Measurements from ENCODE around the gene PFDN2. TPM values are rescaled to one million over a fixed set of nuclear protein-coding genes. Genes with fewer than 3 reads are reported as not detected.

PFDN2 gene
- total RNA-seq, 1 experiment from 2014 or later = 34.1 TPM

GRCh38 chr1:161054805-161055204, 63.0 kb downstream of the PFDN2 start:
- DNase-seq = no peak
- Histone ChIP-seq H2AFZ (ENCODE audit: low read length) (no peak overlapping the region), H3K27me3 (ENCODE audit: low read length) (no peaks in the 10 kb centered on the region), H3K9ac (ENCODE audit: low read length) (no peak overlapping the region), H3K4me3 (ENCODE audit: low read length) (no peak overlapping the region), H3K4me1 (ENCODE audit: low read length) (no peaks in the 10 kb centered on the region), H3K9me3 (ENCODE audit: low read length) (no peaks in the 10 kb centered on the region), H4K20me1 (ENCODE audit: insufficient read depth, low read depth, low read length) (no peaks in the 10 kb centered on the region), H3K79me2 (ENCODE audit: low read length) (peaks cover 13% of the 10 kb centered on the region), H3K4me2 (ENCODE audit: low read depth, low read length, poor library complexity, severe bottlenecking) (no peak overlapping the region), H3K27ac (ENCODE audit: low read length) (no peak overlapping the region), H3K9me2 (replicated peaks; ENCODE audit: insufficient read depth, low read length) (no peaks in the 10 kb centered on the region), H3K36me3 (ENCODE audit: insufficient read depth, low read length) (peaks cover 41% of the 10 kb centered on the region; the same call in 1 of the 2 replicates)

DNA sequence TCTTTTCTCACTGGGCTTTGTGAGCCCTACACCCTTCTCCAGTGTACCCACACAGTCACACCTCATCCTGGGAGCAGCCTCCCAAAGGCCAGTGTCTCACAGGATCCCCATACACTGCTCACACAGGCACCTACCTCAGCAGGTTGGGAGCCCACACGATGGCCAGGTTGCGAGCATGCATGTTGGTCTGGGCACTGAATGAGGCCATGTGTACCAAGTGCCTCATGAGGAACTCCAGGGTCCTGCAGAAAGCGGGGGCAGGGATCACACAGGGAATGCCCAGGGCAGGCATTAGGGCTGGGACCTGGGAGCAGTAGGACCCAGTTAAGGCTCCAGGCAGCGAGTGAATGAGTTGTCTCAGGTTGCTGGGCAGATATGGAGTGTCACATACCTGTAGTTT, 63.6 kb downstream of the PFDN2 start:
- Histone ChIP-seq H3K4me3 (ENCODE audit: low read length) (no peak overlapping the region), H3K4me2 (ENCODE audit: low read depth, low read length, poor library complexity, severe bottlenecking) (no peak overlapping the region), H3K9me2 (replicated peaks; ENCODE audit: insufficient read depth, low read length) (no peaks in the 10 kb centered on the region), H3K9me3 (ENCODE audit: low read length) (no peaks in the 10 kb centered on the region), H3K27ac (ENCODE audit: low read length) (no peak overlapping the region), H2AFZ (ENCODE audit: low read length) (no peak overlapping the region), H3K27me3 (ENCODE audit: low read length) (no peaks in the 10 kb centered on the region), H3K9ac (ENCODE audit: low read length) (no peak overlapping the region), H4K20me1 (ENCODE audit: insufficient read depth, low read depth, low read length) (no peaks in the 10 kb centered on the region), H3K4me1 (ENCODE audit: low read length) (no peaks in the 10 kb centered on the region), H3K79me2 (ENCODE audit: low read length) (0 out of 2 replicates have a peak, but pooled peaks cover 8% of the 10 kb centered on the region), H3K36me3 (ENCODE audit: insufficient read depth, low read length) (peaks cover 39% of the 10 kb centered on the region; the same call in 1 of the 2 replicates)
- DNase-seq = no peak

- no peak for DNase-seq
Measured at GRCh38 chr1:161052899-161053298, 64.9 kb downstream of the PFDN2 start.

DNA sequence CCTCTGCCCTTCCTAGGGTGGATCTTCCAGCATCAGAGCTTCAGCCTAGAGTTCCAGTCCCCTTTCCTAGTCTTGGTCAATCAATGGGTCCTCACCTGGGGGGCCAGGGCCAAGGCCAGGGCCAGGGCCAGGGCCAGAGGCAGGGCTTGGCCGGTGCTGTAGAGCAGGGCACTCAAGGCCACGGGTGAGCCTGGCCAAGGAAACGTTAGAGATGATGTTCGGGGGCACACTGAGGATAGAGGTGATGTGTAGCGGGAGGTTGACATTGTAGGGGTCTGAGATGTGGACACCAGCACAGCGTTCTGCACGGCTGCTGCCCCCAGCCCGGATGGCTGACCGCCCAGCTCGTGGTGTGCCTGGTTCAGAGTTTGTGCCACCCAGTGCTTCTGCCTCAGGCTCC, 66.6 kb downstream of the PFDN2 start:
- H3K4me2 ChIP-seq (ENCODE audit: low read depth, low read length, poor library complexity, severe bottlenecking) = no peak overlapping the region
- no peak overlapping the region for H3K27ac ChIP-seq (ENCODE audit: low read length)
- no peak overlapping the region for H3K9ac ChIP-seq (ENCODE audit: low read length)
- no peak overlapping the region for H2AFZ ChIP-seq (ENCODE audit: low read length)
- no peaks in the 10 kb centered on the region for H3K9me2 ChIP-seq (replicated peaks; ENCODE audit: insufficient read depth, low read length)
- H3K27me3 ChIP-seq (ENCODE audit: low read length) = no peaks in the 10 kb centered on the region
- peaks cover 30% of the 10 kb centered on the region; the same call in 1 of the 2 replicates for H3K36me3 ChIP-seq (ENCODE audit: insufficient read depth, low read length)
- 0 out of 2 replicates have a peak, but pooled peaks cover 1% of the 10 kb centered on the region for H3K79me2 ChIP-seq (ENCODE audit: low read length)
- no peaks in the 10 kb centered on the region for H4K20me1 ChIP-seq (ENCODE audit: insufficient read depth, low read depth, low read length)
- peaks cover 23% of the 10 kb centered on the region for H3K4me1 ChIP-seq (ENCODE audit: low read length)
- no peak overlapping the region for H3K4me3 ChIP-seq (ENCODE audit: low read length)
- no peaks in the 10 kb centered on the region for H3K9me3 ChIP-seq (ENCODE audit: low read length)
- no peak for DNase-seq

More at GRCh38 chr1:161052899-161053298, 64.9 kb downstream of the PFDN2 start:
- Histone ChIP-seq H3K27me3 (ENCODE audit: low read length) (no peaks in the 10 kb centered on the region), H3K9ac (ENCODE audit: low read length) (no peak overlapping the region), H3K9me3 (ENCODE audit: low read length) (no peaks in the 10 kb centered on the region), H3K4me1 (ENCODE audit: low read length) (peaks cover 6% of the 10 kb centered on the region), H4K20me1 (ENCODE audit: insufficient read depth, low read depth, low read length) (no peaks in the 10 kb centered on the region), H3K36me3 (ENCODE audit: insufficient read depth, low read length) (peaks cover 39% of the 10 kb centered on the region; the same call in 1 of the 2 replicates), H3K4me2 (ENCODE audit: low read depth, low read length, poor library complexity, severe bottlenecking) (no peak overlapping the region), H3K27ac (ENCODE audit: low read length) (no peak overlapping the region), H3K79me2 (ENCODE audit: low read length) (0 out of 2 replicates have a peak, but pooled peaks cover 8% of the 10 kb centered on the region), H3K4me3 (ENCODE audit: low read length) (no peak overlapping the region), H3K9me2 (replicated peaks; ENCODE audit: insufficient read depth, low read length) (no peaks in the 10 kb centered on the region), H2AFZ (ENCODE audit: low read length) (no peak overlapping the region)

Small RNAs within 50 kb of the gene (small RNA-seq; reads per million reads assigned to genes)
- gene RF01225 = not detected

Other genes with a start within 250 kb of the PFDN2 start
- gene ITLN1, start 232.9 kb downstream of the PFDN2 start, total RNA-seq (2014; rRNA removed; shearing (Covaris generic); ENCODE audit: low replicate concordance) = not detected in 2 replicates
- gene ITLN2, start 163.2 kb downstream of the PFDN2 start, total RNA-seq (2014; rRNA removed; shearing (Covaris generic); ENCODE audit: low replicate concordance) = not detected in 2 replicates
- 0.36 and 6.5 TPM in 2 replicates for gene F11R, start 96.9 kb downstream of the PFDN2 start, total RNA-seq (2014; rRNA removed; shearing (Covaris generic); ENCODE audit: low replicate concordance)
- 16.0 and 32.3 TPM in 2 replicates for gene TSTD1, start 79.1 kb downstream of the PFDN2 start, total RNA-seq (2014; rRNA removed; shearing (Covaris generic); ENCODE audit: low replicate concordance)
- gene USF1, start 72.1 kb downstream of the PFDN2 start, total RNA-seq (2014; rRNA removed; shearing (Covaris generic); ENCODE audit: low replicate concordance) = 61.2 and 111 TPM in 2 replicates
- 36.5 and 59.6 TPM in 2 replicates for gene ARHGAP30, start 48.1 kb downstream of the PFDN2 start, total RNA-seq (2014; rRNA removed; shearing (Covaris generic); ENCODE audit: low replicate concordance)
- gene NECTIN4, start 28.5 kb downstream of the PFDN2 start, total RNA-seq (2014; rRNA removed; shearing (Covaris generic); ENCODE audit: low replicate concordance) = not detected in 2 replicates
- 6.1 and 11.0 TPM in 2 replicates for gene KLHDC9, start 19.7 kb downstream of the PFDN2 start, total RNA-seq (2014; rRNA removed; shearing (Covaris generic); ENCODE audit: low replicate concordance)
- gene NIT1, start 68 bp upstream of the PFDN2 start, total RNA-seq (2014; rRNA removed; shearing (Covaris generic); ENCODE audit: low replicate concordance) = 41.5 and 44.0 TPM in 2 replicates
- 24.2 and 25.6 TPM in 2 replicates for gene DEDD, start 14.6 kb upstream of the PFDN2 start, total RNA-seq (2014; rRNA removed; shearing (Covaris generic); ENCODE audit: low replicate concordance)
- gene UFC1, start 35.9 kb upstream of the PFDN2 start, total RNA-seq (2014; rRNA removed; shearing (Covaris generic); ENCODE audit: low replicate concordance) = 72.5 and 100.0 TPM in 2 replicates
- gene USP21, start 41.5 kb upstream of the PFDN2 start, total RNA-seq (2014; rRNA removed; shearing (Covaris generic); ENCODE audit: low replicate concordance) = 21.9 and 43.9 TPM in 2 replicates
- gene PPOX, start 48.4 kb upstream of the PFDN2 start, total RNA-seq (2014; rRNA removed; shearing (Covaris generic); ENCODE audit: low replicate concordance) = 37.0 and 60.8 TPM in 2 replicates
- 34.9 and 54.7 TPM in 2 replicates for gene B4GALT3, start 59.5 kb upstream of the PFDN2 start, total RNA-seq (2014; rRNA removed; shearing (Covaris generic); ENCODE audit: low replicate concordance)
- 0.15 TPM in 1 of 2 replicates, not detected in the other for gene ADAMTS4, start 81.0 kb upstream of the PFDN2 start, total RNA-seq (2014; rRNA removed; shearing (Covaris generic); ENCODE audit: low replicate concordance)
- 134 and 167 TPM in 2 replicates for gene NDUFS2, start 84.3 kb upstream of the PFDN2 start, total RNA-seq (2014; rRNA removed; shearing (Covaris generic); ENCODE audit: low replicate concordance)
- gene FCER1G, start 97.3 kb upstream of the PFDN2 start, total RNA-seq (2014; rRNA removed; shearing (Covaris generic); ENCODE audit: low replicate concordance) = not detected in 2 replicates
- gene APOA2, start 105.6 kb upstream of the PFDN2 start, total RNA-seq (2014; rRNA removed; shearing (Covaris generic); ENCODE audit: low replicate concordance) = not detected in 2 replicates
- gene TOMM40L, start 108.0 kb upstream of the PFDN2 start, total RNA-seq (2014; rRNA removed; shearing (Covaris generic); ENCODE audit: low replicate concordance) = 9.5 and 12.6 TPM in 2 replicates
- gene NR1I3, start 120.2 kb upstream of the PFDN2 start, total RNA-seq (2014; rRNA removed; shearing (Covaris generic); ENCODE audit: low replicate concordance) = not detected in 2 replicates
- gene PCP4L1, start 140.7 kb upstream of the PFDN2 start, total RNA-seq (2014; rRNA removed; shearing (Covaris generic); ENCODE audit: low replicate concordance) = 0.14 TPM in 1 of 2 replicates, not detected in the other
- gene MPZ, start 191.9 kb upstream of the PFDN2 start, total RNA-seq (2014; rRNA removed; shearing (Covaris generic); ENCODE audit: low replicate concordance) = 4.0 and 6.9 TPM in 2 replicates
- gene SDHC, start 196.3 kb upstream of the PFDN2 start, total RNA-seq (2014; rRNA removed; shearing (Covaris generic); ENCODE audit: low replicate concordance) = 14.2 and 48.8 TPM in 2 replicates
- not detected in 2 replicates for gene CFAP126, start 249.8 kb upstream of the PFDN2 start, total RNA-seq (2014; rRNA removed; shearing (Covaris generic); ENCODE audit: low replicate concordance)